Measurements from ENCODE around the gene SLCO2A1.

Gene SLCO2A1

GRCh38 chr3:134061401-134061800 lies 31.7 kb upstream of the SLCO2A1 start:
- no peak for TF ChIP-seq NFRKB (IDR thresholded peaks at IDR 0.05)
- no peak for TF ChIP-seq TARDBP (IDR thresholded peaks at IDR 0.05)
- TF ChIP-seq ZNF384 (IDR thresholded peaks at IDR 0.05), result no peak
- no peak for TF ChIP-seq FOXK2 (IDR thresholded peaks at IDR 0.05)
- TF ChIP-seq ELF4 (IDR thresholded peaks at IDR 0.05), result no peak
- TF ChIP-seq ARNT (IDR thresholded peaks at IDR 0.05), result no peak
- no peak for TF ChIP-seq BHLHE40 (IDR thresholded peaks at IDR 0.05; ENCODE audit: borderline replicate concordance)
- ChIA-PET POLR2A (no interaction called here), CTCF (no interaction called here)
- DNase-seq (ENCODE audit: extremely low spot score), result no peak

GRCh38 chr3:134060561-134061385 lies 31.0 kb upstream of the SLCO2A1 start:
- DNase-seq (ENCODE audit: extremely low spot score), result no peak
- TF ChIP-seq L3MBTL2 (conservative IDR thresholded peaks at IDR 0.05) (no peak), TARDBP (IDR thresholded peaks at IDR 0.05) (no peak), HDGF (IDR thresholded peaks at IDR 0.05; ENCODE audit: borderline replicate concordance) (no peak), FOXK2 (IDR thresholded peaks at IDR 0.05) (no peak), SP1 (IDR thresholded peaks at IDR 0.05) (no peak), CTBP1 (IDR thresholded peaks at IDR 0.05; ENCODE audit: borderline replicate concordance) (no peak), FOXM1 (IDR thresholded peaks at IDR 0.05; ENCODE audit: borderline replicate concordance) (no peak), NFRKB (IDR thresholded peaks at IDR 0.05) (no peak), FOXA1 (IDR thresholded peaks at IDR 0.05) (no peak), LEF1 (IDR thresholded peaks at IDR 0.05; ENCODE audit: borderline replicate concordance) (no peak), SUZ12 (IDR thresholded peaks at IDR 0.05) (no peak), BHLHE40 (IDR thresholded peaks at IDR 0.05; ENCODE audit: borderline replicate concordance) (no peak), ELF4 (IDR thresholded peaks at IDR 0.05) (no peak), PKNOX1 (IDR thresholded peaks at IDR 0.05) (no peak), ARNT (IDR thresholded peaks at IDR 0.05) (no peak), ZNF384 (IDR thresholded peaks at IDR 0.05) (no peak)
- POLR2A ChIA-PET, result no interaction called here
- CTCF ChIA-PET, result interaction anchor here (0.7 kb wide), 1 partner anchor 95 kb away, joined by 3 read pairs; no protein-coding TSS in a partner anchor

- CTCF ChIA-PET, result interaction anchor here (0.7 to 1.2 kb wide), 3 partner anchors 33 to 131 kb away, joined by 3 read pairs; no protein-coding TSS in a partner anchor
- no peak for TF ChIP-seq FOXA1 (IDR thresholded peaks at IDR 0.05)
- TF ChIP-seq TARDBP (IDR thresholded peaks at IDR 0.05), result no peak
- POLR2A ChIA-PET, result interaction anchor here (0.8 kb wide), 1 partner anchor 105 kb away, joined by 3 read pairs; no protein-coding TSS in a partner anchor
- DNase-seq (ENCODE audit: extremely low spot score), result no peak
These were observed 30.2 kb upstream of the SLCO2A1 start for GRCh38 chr3:134059671-134060560.

GRCh38 chr3:134059035-134059601 lies 29.4 kb upstream of the SLCO2A1 start:
- TF ChIP-seq LEF1 (IDR thresholded peaks at IDR 0.05; ENCODE audit: borderline replicate concordance), result no peak
- TF ChIP-seq CTBP1 (IDR thresholded peaks at IDR 0.05; ENCODE audit: borderline replicate concordance), result no peak
- TF ChIP-seq NFRKB (IDR thresholded peaks at IDR 0.05), result no peak
- TF ChIP-seq FOXM1 (IDR thresholded peaks at IDR 0.05; ENCODE audit: borderline replicate concordance), result no peak
- TF ChIP-seq L3MBTL2 (conservative IDR thresholded peaks at IDR 0.05), result no peak
- no peak for TF ChIP-seq ZNF384 (IDR thresholded peaks at IDR 0.05)
- DNase-seq (ENCODE audit: extremely low spot score), result no peak
- POLR2A ChIA-PET, result no interaction called here
- CTCF ChIA-PET, result interaction anchor here (0.8 to 1.2 kb wide), 2 partner anchors 33 to 131 kb away, joined by 3 read pairs; no protein-coding TSS in a partner anchor

GRCh38 chr3:134057654-134058110 lies 28.0 kb upstream of the SLCO2A1 start:
- POLR2A ChIA-PET, result no interaction called here
- CTCF ChIA-PET, result no interaction called here
- no peak for TF ChIP-seq FOXA1 (IDR thresholded peaks at IDR 0.05)
- TF ChIP-seq SUZ12 (IDR thresholded peaks at IDR 0.05), result no peak
- TF ChIP-seq BHLHE40 (IDR thresholded peaks at IDR 0.05; ENCODE audit: borderline replicate concordance), result no peak
- no peak for TF ChIP-seq SP1 (IDR thresholded peaks at IDR 0.05)
- TF ChIP-seq FOXM1 (IDR thresholded peaks at IDR 0.05; ENCODE audit: borderline replicate concordance), result no peak
- TF ChIP-seq HDGF (IDR thresholded peaks at IDR 0.05; ENCODE audit: borderline replicate concordance), result no peak
- TF ChIP-seq TARDBP (IDR thresholded peaks at IDR 0.05), result no peak
- no peak for TF ChIP-seq FOXK2 (IDR thresholded peaks at IDR 0.05)
- no peak for TF ChIP-seq PKNOX1 (IDR thresholded peaks at IDR 0.05)
- TF ChIP-seq ELF4 (IDR thresholded peaks at IDR 0.05), result no peak
- no peak for TF ChIP-seq ZNF384 (IDR thresholded peaks at IDR 0.05)
- no peak for TF ChIP-seq ARNT (IDR thresholded peaks at IDR 0.05)
- no peak for TF ChIP-seq LEF1 (IDR thresholded peaks at IDR 0.05; ENCODE audit: borderline replicate concordance)
- TF ChIP-seq NFRKB (IDR thresholded peaks at IDR 0.05), result no peak
- TF ChIP-seq L3MBTL2 (conservative IDR thresholded peaks at IDR 0.05), result no peak
- no peak for TF ChIP-seq CTBP1 (IDR thresholded peaks at IDR 0.05; ENCODE audit: borderline replicate concordance)
- no peak for DNase-seq (ENCODE audit: extremely low spot score)

Measured in HEK293T (cell line).